ENCODE measurements around the gene DPPA5. TPM values are rescaled to one million over a fixed set of nuclear protein-coding genes. Genes with fewer than 3 reads are reported as not detected.

The DPPA5 gene
- total and polyA plus RNA-seq, 9 of the 15 experiments (the other 6 are each of a cell fraction or from before 2014, with no cell fraction given), result not detected

- no peak for TF ChIP-seq THAP12 (CRISPR knock-in tag; IDR thresholded peaks at IDR 0.05)
- no peak for TF ChIP-seq NBN (IDR thresholded peaks at IDR 0.05; ENCODE audit: low read depth)
- no peak for TF ChIP-seq ATF4 (CRISPR knock-in tag; IDR thresholded peaks at IDR 0.05)
- TF ChIP-seq ZNF121 (CRISPR knock-in tag; conservative IDR thresholded peaks at IDR 0.05), result no peak
- no TSS peak for BruUV-seq (replicated peaks)
- no peak overlapping the region for H3K4me2 ChIP-seq (ENCODE audit: insufficient read depth, low read length)
- H2AFZ ChIP-seq (ENCODE audit: low read depth, low read length), result no peak overlapping the region
- H3K4me3 ChIP-seq, result no peak overlapping the region
- ChIA-PET CTCF (ENCODE audit: low intra/inter-chr PET ratio) (no interaction called here), POLR2A (interaction anchor here (0.6 kb wide), 1 partner anchor 141 kb away, joined by 3 read pairs; no protein-coding TSS in a partner anchor)
- H3K9ac ChIP-seq (ENCODE audit: insufficient read depth in 1 of 2, low read depth in 2 of 2, low read length in 2 of 2), result no peak overlapping the region
- intact Hi-C loops (cut with micrococcal nuclease), result no loop called here
- no peaks in the 10 kb centered on the region for H3K79me2 ChIP-seq (ENCODE audit: control insufficient read depth, insufficient read depth, low read length)
- no peak for FAIRE-seq
- no peaks in the 10 kb centered on the region for H3K9me1 ChIP-seq (ENCODE audit: control insufficient read depth, insufficient read depth, low read length)
- H3K9me3 ChIP-seq (replicated peaks; ENCODE audit: control insufficient read depth, insufficient read depth, low read depth, low read length), result no peaks in the 10 kb centered on the region; the same call in 1 of the 2 replicates
- no peak overlapping the region for H3K27ac ChIP-seq (ENCODE audit: extremely low read depth, low read depth, low read length)
- in situ Hi-C loops (cut with MboI), result no loop called here
- 74% methylated on average over 3 of the region's 3 CpGs for WGBS (ENCODE audit: insufficient coverage, low coverage, missing lambda C conversion rate)
- no peaks in the 10 kb centered on the region for H3K36me3 ChIP-seq (ENCODE audit: control insufficient read depth, insufficient read depth, low read length)
- no peaks in the 10 kb centered on the region for H4K20me1 ChIP-seq (replicated peaks; ENCODE audit: control insufficient read depth, insufficient read depth, low read length)
- no peak for DNase-seq (ENCODE audit: extremely low read depth in 1 of 4, low spot score in 3 of 4)
- peaks cover 7 to 11% of the 10 kb centered on the region in 2 experiments for H3K4me1 ChIP-seq (replicated peaks in 1 of 2; ENCODE audit: control insufficient read depth in 2 of 2, insufficient read depth in 2 of 2, low read length in 2 of 2)
- no peaks in the 10 kb centered on the region for H3K27me3 ChIP-seq (ENCODE audit: control insufficient read depth in 2 of 2, insufficient read depth in 2 of 2, low read length in 2 of 2)
- no peak for ATAC-seq
Measured at GRCh38 chr6:73393278-73393677, 39.2 kb upstream of the DPPA5 start.

All from K562 (cell line).